Fibroblast of mammary gland (primary cell): ENCODE measurements around the gene SNX30.

ENCODE experiments used
- DNase-seq: peaks from one replicate; pipeline ENCODE4 v3.0.0-alpha.2; 2010; ENCODE audit warnings: low read depth
- H3K4me3 ChIP-seq: 2 replicates; pipeline ENCODE4 v1.5.1; 2011; ENCODE audit warnings: low read depth, mild to moderate bottlenecking, low read length, moderate library complexity; ENCODE audit not compliant: control insufficient read depth
- CTCF ChIP-seq: conservative IDR thresholded peaks from 2 replicates; pipeline ENCODE4 v1.5.1; 2011; ENCODE audit warnings: low read depth, low read length, inconsistent platforms; ENCODE audit not compliant: control insufficient read depth, insufficient read depth

The SNX30 gene

GRCh38 chr9:112757282-112757883, 6.8 kb downstream of the SNX30 start:
- no peak for TF ChIP-seq CTCF
- no peak for DNase-seq
- H3K4me3 ChIP-seq: no peak overlapping the region

GRCh38 chr9:112757940-112758339, 7.4 kb downstream of the SNX30 start:
- no peak for DNase-seq
- TF ChIP-seq CTCF: no peak
- no peak overlapping the region for H3K4me3 ChIP-seq

- no peak overlapping the region for H3K4me3 ChIP-seq
- no peak for DNase-seq
- TF ChIP-seq CTCF: no peak
Measured at GRCh38 chr9:112760821-112761220, 10.3 kb downstream of the SNX30 start.

GRCh38 chr9:112761912-112762655, 11.5 kb downstream of the SNX30 start:
- no peak for TF ChIP-seq CTCF
- no peak overlapping the region for H3K4me3 ChIP-seq
- peak; percentile 74 for DNase-seq

- DNase-seq: no peak
- no peak overlapping the region for H3K4me3 ChIP-seq
- no peak for TF ChIP-seq CTCF
Measured at GRCh38 chr9:112762726-112763518, 12.4 kb downstream of the SNX30 start.

- TF ChIP-seq CTCF: no peak
- H3K4me3 ChIP-seq: no peak overlapping the region
Measured at GRCh38 chr9:112764344-112764743, 13.8 kb downstream of the SNX30 start.

More at GRCh38 chr9:112764344-112764743, 13.8 kb downstream of the SNX30 start:
- peak; percentile 90 for DNase-seq
